ENCODE data around the gene BORCS5. TPM values are rescaled to one million over a fixed set of nuclear protein-coding genes. Genes with fewer than 3 reads are reported as not detected.

Gene BORCS5
- total and polyA plus RNA-seq, 12 donors = 3.6 to 30.1 (median 10.6) TPM

DNA sequence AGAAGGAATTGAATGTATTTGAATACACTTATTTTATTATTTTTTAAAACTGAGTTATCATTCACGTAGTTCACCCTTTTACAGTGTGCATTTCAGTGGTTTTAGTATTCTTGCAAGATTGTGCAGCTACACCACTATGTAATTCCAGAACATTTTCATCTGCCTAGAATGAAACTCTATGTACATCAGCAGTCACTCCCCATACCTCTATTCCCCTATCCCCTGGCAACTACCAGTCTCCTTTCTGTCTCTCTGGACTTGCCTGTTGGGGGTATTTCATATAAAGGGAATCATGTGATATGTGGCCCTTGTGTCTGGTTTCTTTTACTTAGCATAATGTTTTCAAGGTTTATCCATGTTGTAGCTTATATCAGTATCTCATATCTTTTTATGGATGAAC lies 96.8 kb downstream of the BORCS5 start:
- intact Hi-C loops (cut with DNase I) = no loop called here
- Histone ChIP-seq H3K4me1 (replicated peaks in 1 of 2) (peaks cover 0 to 31% of the 10 kb centered on the region in 2 donors), H3K9me3 (replicated peaks in 1 of 3) (no peaks in the 10 kb centered on the region), H3K4me3 (no peak overlapping the region), H3K27ac (no peak overlapping the region), H3K27me3 (no peaks in the 10 kb centered on the region), H3K36me3 (replicated peaks in 1 of 2) (no peaks in the 10 kb centered on the region)
- TF ChIP-seq, protein P1, sequence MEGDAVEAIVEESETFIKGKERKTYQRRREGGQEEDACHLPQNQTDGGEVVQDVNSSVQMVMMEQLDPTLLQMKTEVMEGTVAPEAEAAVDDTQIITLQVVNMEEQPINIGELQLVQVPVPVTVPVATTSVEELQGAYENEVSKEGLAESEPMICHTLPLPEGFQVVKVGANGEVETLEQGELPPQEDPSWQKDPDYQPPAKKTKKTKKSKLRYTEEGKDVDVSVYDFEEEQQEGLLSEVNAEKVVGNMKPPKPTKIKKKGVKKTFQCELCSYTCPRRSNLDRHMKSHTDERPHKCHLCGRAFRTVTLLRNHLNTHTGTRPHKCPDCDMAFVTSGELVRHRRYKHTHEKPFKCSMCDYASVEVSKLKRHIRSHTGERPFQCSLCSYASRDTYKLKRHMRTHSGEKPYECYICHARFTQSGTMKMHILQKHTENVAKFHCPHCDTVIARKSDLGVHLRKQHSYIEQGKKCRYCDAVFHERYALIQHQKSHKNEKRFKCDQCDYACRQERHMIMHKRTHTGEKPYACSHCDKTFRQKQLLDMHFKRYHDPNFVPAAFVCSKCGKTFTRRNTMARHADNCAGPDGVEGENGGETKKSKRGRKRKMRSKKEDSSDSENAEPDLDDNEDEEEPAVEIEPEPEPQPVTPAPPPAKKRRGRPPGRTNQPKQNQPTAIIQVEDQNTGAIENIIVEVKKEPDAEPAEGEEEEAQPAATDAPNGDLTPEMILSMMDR (IDR thresholded peaks at IDR 0.05) = no peak
- TF ChIP-seq POLR2A (IDR thresholded peaks at IDR 0.05) = no peak
- no peak for DNase-seq
- WGBS, 4 donors = 92 to 100% (median 98%) methylated on average over 1 of the region's 1 CpG

DNA sequence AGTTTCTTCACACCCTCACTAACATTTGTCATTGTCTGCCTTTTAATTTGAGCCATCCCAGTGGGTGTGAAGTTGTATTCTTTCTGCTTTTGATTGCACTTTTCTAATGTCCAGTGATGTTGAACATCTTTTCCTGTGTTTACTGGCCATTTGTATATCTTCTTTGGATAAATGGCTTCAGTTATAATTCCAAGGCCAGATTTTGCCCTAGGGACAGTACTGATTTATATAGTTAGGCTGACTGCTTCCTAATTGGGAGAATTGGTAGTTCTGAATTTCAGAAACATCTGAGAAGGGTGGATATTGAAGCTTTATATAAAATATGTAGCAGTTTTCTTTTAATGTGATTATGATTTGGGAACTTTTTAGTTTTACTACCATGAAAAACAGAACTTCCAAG lies 97.4 kb downstream of the BORCS5 start:
- TF ChIP-seq POLR2A (IDR thresholded peaks at IDR 0.05) = no peak
- TF ChIP-seq, protein P1 (IDR thresholded peaks at IDR 0.05) = no peak
- no peak for DNase-seq
- no peaks in the 10 kb centered on the region for H3K36me3 ChIP-seq (replicated peaks in 1 of 2)
- no peaks in the 10 kb centered on the region for H3K9me3 ChIP-seq (replicated peaks in 1 of 3)
- H3K27ac ChIP-seq = no peak overlapping the region
- no peaks in the 10 kb centered on the region for H3K27me3 ChIP-seq
- intact Hi-C loops (cut with DNase I) = no loop called here
- H3K4me1 ChIP-seq (replicated peaks in 1 of 2) = peaks cover 0 to 31% of the 10 kb centered on the region in 2 donors
- H3K4me3 ChIP-seq = no peak overlapping the region

DNA sequence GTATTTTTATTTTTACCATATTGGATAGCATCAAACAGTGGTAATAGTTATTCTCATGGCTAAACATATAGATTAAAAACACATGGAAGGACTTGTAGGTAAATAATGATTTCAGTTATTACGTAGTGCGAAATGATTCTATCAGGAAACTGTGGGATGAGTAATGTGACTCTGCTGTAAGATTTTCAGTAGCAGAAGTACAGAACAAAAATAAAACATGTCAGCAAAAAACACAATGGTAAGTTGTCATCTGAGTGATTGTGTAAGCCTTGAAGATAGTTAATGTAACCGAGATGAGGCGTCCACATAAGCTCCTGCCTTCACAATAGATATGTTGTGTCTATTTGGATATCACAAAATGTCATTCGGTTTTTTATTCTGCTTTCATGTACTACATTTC lies 99.8 kb downstream of the BORCS5 start:
- TF ChIP-seq POLR2A (IDR thresholded peaks at IDR 0.05) = no peak
- TF ChIP-seq, protein P1 (IDR thresholded peaks at IDR 0.05) = no peak
- H3K36me3 ChIP-seq (replicated peaks in 1 of 2) = no peaks in the 10 kb centered on the region
- H3K27me3 ChIP-seq = no peaks in the 10 kb centered on the region
- H3K4me1 ChIP-seq (replicated peaks in 1 of 2) = peaks cover 0 to 23% of the 10 kb centered on the region in 2 donors
- H3K27ac ChIP-seq = peak overlapping the region in 4 of 5 donors; percentile 36 to 56 (median 44)
- H3K4me3 ChIP-seq = no peak overlapping the region
- intact Hi-C loops (cut with DNase I) = no loop called here
- H3K9me3 ChIP-seq (replicated peaks in 1 of 3) = no peaks in the 10 kb centered on the region
- 21 to 68% (median 25%) methylated on average over 5 of the region's 5 CpGs for WGBS, 4 donors
- no peak for DNase-seq

DNA sequence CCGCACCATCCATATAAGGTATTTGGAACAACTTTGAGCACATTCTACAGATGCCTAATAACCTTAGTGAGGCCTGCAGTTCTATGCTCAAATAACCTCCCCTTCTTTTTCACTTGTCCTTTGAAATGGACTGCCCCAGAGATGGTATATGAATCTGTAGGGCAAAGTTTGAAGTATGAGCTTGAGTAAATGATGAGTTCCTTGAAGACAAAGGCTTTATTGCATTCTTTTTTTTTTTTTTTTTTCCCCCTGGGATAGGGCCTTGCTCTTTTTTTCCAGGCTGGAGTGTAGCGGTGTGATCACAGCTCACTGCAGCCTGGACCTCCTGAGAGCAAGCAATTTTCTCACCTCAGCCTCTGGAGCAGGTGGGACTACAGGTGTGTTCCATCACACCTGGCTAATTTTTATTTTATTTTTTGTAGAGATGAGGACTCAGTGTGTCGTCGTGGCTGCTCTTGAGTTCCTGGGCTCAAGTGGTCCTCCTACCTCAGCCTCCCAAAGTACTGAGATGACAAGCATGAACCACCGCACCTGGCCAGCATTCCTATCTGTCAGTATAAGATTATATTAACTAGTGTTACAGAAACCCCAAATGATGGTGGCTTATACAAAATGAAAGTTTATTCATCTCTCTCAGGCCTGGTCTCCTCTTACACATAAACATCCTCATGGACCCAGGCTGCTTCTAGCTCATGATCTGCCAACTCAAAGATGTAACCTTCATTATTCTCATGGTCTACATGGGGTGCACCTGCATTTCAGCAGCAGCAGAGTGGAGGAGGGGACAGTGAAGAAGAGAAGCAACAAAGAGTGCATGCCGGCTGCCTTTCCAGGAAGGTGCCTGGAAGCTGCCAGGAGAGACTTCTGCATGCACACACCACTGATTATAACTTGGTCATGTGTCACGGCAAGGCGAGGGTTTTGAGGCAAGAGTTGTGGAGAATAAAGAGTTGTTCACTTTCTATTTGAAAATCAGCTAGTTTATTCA lies 104.4 kb downstream of the BORCS5 start:
- no peak for DNase-seq
- TF ChIP-seq POLR2A (IDR thresholded peaks at IDR 0.05) = no peak
- TF ChIP-seq, protein P1 (IDR thresholded peaks at IDR 0.05) = no peak
- H3K4me3 ChIP-seq = no peak overlapping the region
- 92 to 95% (median 94%) methylated on average over 8 of the region's 8 CpGs for WGBS, 4 donors
- no peaks in the 10 kb centered on the region for H3K36me3 ChIP-seq (replicated peaks in 1 of 2)
- no peak overlapping the region for H3K27ac ChIP-seq
- intact Hi-C loops (cut with DNase I) = no loop called here
- no peaks in the 10 kb centered on the region for H3K27me3 ChIP-seq
- no peaks in the 10 kb centered on the region for H3K9me3 ChIP-seq (replicated peaks in 1 of 3)
- H3K4me1 ChIP-seq (replicated peaks in 1 of 2) = peaks cover 0 to 13% of the 10 kb centered on the region in 2 donors
